K562 (cell line): ENCODE data around the gene LYPD3. TPM values are rescaled to one million over a fixed set of nuclear protein-coding genes. Genes with fewer than 3 reads are reported as not detected.

Experiments
- ETS1 ChIP-seq: conservative IDR thresholded peaks from 2 replicates; pipeline ENCODE4 v1.6.1; 2011; ENCODE audit warnings: low read depth, mild to moderate bottlenecking, low read length; ENCODE audit not compliant: control insufficient read depth
- GTF2A2 ChIP-seq: IDR thresholded peaks from 2 replicates; pipeline ENCODE4 v1.6.1; 2016; ENCODE audit warnings: mild to moderate bottlenecking, missing genetic modification characterization, missing compliant biosample characterization
- NR2C1 ChIP-seq, 2 experiments: fragments of 450-650 bp; IDR thresholded peaks; 2 replicates each; pipeline ENCODE4 v1.6.1; 2017; ENCODE audit warnings: mild to moderate bottlenecking in 2 of 2, antibody characterized with exemption in 1 of 2, inconsistent platforms in 1 of 2, missing compliant biosample characterization in 1 of 2, missing genetic modification characterization in 1 of 2
- PRDM10 ChIP-seq: fragments of 450-650 bp; IDR thresholded peaks from 2 replicates; pipeline ENCODE4 v1.6.1; 2018; ENCODE audit not compliant: partially characterized antibody
- RBBP5 ChIP-seq: fragments of 200-600 bp; sonication (generic); IDR thresholded peaks from 2 replicates; pipeline ENCODE4 v1.6.1; 2012; ENCODE audit warnings: borderline replicate concordance, mild to moderate bottlenecking, low read length, control low read depth, inconsistent platforms; ENCODE audit not compliant: insufficient read depth, poor library complexity, severe bottlenecking
- TEAD1 ChIP-seq, 2 experiments: fragments of 450-650 bp in 1 of 2; sonication (generic) in 1 of 2; formaldehyde crosslinking; IDR thresholded peaks; 2 replicates each; pipeline versions ENCODE4 v1.4.0 to v1.8.0; 2020 to 2022; ENCODE audit warnings: mild to moderate bottlenecking in 2 of 2, missing genetic modification reagents in 1 of 2
- TFAM ChIP-seq: fragments of 250-450 bp; sonication (Bioruptor Pico); conservative IDR thresholded peaks from 2 replicates; pipeline ENCODE4 v1.5.0; 2021; ENCODE audit warnings: mild to moderate bottlenecking, moderate library complexity
- ZBTB40 ChIP-seq, 2 experiments: fragments of 450-650 bp in 1 of 2; sonication (generic) in 1 of 2; formaldehyde crosslinking in 1 of 2; IDR thresholded peaks; 2 replicates each; pipeline versions ENCODE4 v1.7.1 to v1.9.0; 2016 to 2022; ENCODE audit warnings: inconsistent platforms in 1 of 2, mild to moderate bottlenecking in 1 of 2, missing genetic modification reagents in 1 of 2
- ZSCAN29 ChIP-seq: fragments of 450-650 bp; IDR thresholded peaks from 2 replicates; pipeline ENCODE4 v1.6.1; 2017
- polyA plus RNA-seq, 8 experiments: library from polyadenylated mRNA; depleted of rRNA in 4 of 8; stranded (reverse) in 5 of 8; unstranded in 3 of 8; fragments of >200 nt; fragmentation: Nextera tagmentation in 2 of 8; fragmentation: Illumina TruSeq in 1 of 8; extraction: Ambion mirVana in 2 of 8; extraction: Trizol in 1 of 8; gene quantifications; 2 replicates each; pipeline versions ENCODE4 v1.2.1 to v1.2.3, GENCODE V29; 2011 to 2014; ENCODE audit warnings: inconsistent platforms in 1 of 8, missing spikeins in 1 of 8
- total RNA-seq, 7 experiments: library from RNA; depleted of rRNA in 6 of 7; stranded (reverse); fragments of >200 nt in 6 of 7; fragmentation: Illumina TruSeq in 2 of 7; extraction: Trizol in 2 of 7; gene quantifications; 2 replicates each; pipeline versions ENCODE4 v1.2.1 to v1.2.3, GENCODE V29; 2011 to 2021; ENCODE audit warnings: low replicate concordance in 1 of 7

LYPD3 gene
- total and polyA plus RNA-seq, 9 of the 15 experiments (the other 6 are each of a cell fraction or from before 2014, with no cell fraction given): 0.04 to 0.33 (median 0.20) TPM; not detected in 1

- TF ChIP-seq ZBTB40 (IDR thresholded peaks at IDR 0.05) (peak; percentile 55), ZBTB40 (CRISPR knock-in tag; IDR thresholded peaks at IDR 0.05) (no peak), PRDM10 (no peak), ETS1 (0 out of 2 replicates have a peak, but pooled peaks have one; percentile 6), GTF2A2 (no peak), NR2C1 (IDR thresholded peaks at IDR 0.05) (0 out of 2 replicates have a peak, but pooled peaks have one; percentile 14), NR2C1 (tag; IDR thresholded peaks at IDR 0.05) (no peak; the same call in 1 of the 2 replicates), TEAD1 (CRISPR knock-in tag; IDR thresholded peaks at IDR 0.05) (no peak), TFAM (CRISPR knock-in tag) (no peak), ZSCAN29 (no peak), RBBP5 (no peak)
Observed at GRCh38 chr19:43504426-43505185, 39.2 kb upstream of the LYPD3 start, which contains the start of gene PHLDB3 (continued).
